IgD-negative memory B cell (primary cell): ENCODE measurements around the gene USP48. TPM values are rescaled to one million over a fixed set of nuclear protein-coding genes. Genes with fewer than 3 reads are reported as not detected.

ENCODE experiments used
- H3K27ac Mint-ChIP-seq, 3 donors: one replicate each; pipeline ENCODE4 v1.8.0; 2020 to 2022; ENCODE audit warnings: mild to moderate bottlenecking in 3 of 3, mixed read lengths in 3 of 3, moderate library complexity in 1 of 3
- H3K27me3 Mint-ChIP-seq: one replicate; pipeline ENCODE4 v1.8.0; 2021; ENCODE audit warnings: mixed read lengths
- H3K36me3 Mint-ChIP-seq: one replicate; pipeline ENCODE4 v1.8.0; 2020; ENCODE audit warnings: mild to moderate bottlenecking, mixed read lengths
- H3K4me1 Mint-ChIP-seq, 3 donors: one replicate each; pipeline ENCODE4 v1.8.0; 2020 to 2022; ENCODE audit warnings: mixed read lengths in 3 of 3, mild to moderate bottlenecking in 1 of 3
- H3K4me3 Mint-ChIP-seq, 4 donors: one replicate each; pipeline ENCODE4 v1.8.0; 2020 to 2022; ENCODE audit warnings: mild to moderate bottlenecking in 4 of 4, mixed read lengths in 4 of 4, moderate library complexity in 3 of 4
- H3K9me3 Mint-ChIP-seq, 3 donors: one replicate each; pipeline ENCODE4 v1.8.0; 2020 to 2021; ENCODE audit warnings: mixed read lengths in 3 of 3, mild to moderate bottlenecking in 1 of 3
- polyA plus RNA-seq: library from polyadenylated mRNA; unstranded; fragments of 300-500 nt; fragmentation: Illumina TruSeq; gene quantifications from one replicate; pipeline ENCODE4 v1.2.3, GENCODE V29; 2021

USP48 gene
- polyA plus RNA-seq, 1 donor from 2014 or later = 58.4 TPM

- H3K27me3 Mint-ChIP-seq = no peaks in the 10 kb centered on the region
- no peaks in the 10 kb centered on the region for H3K9me3 Mint-ChIP-seq
- H3K4me1 Mint-ChIP-seq = no peaks in the 10 kb centered on the region
- no peak overlapping the region for H3K4me3 Mint-ChIP-seq
- peaks cover 6% of the 10 kb centered on the region for H3K36me3 Mint-ChIP-seq
- peak overlapping the region in 1 of 3 donors; percentile 25 for H3K27ac Mint-ChIP-seq
Observed at GRCh38 chr1:21721295-21721985, 61.5 kb downstream of the USP48 start.

GRCh38 chr1:21716169-21716568, 66.8 kb downstream of the USP48 start:
- Mint-ChIP-seq H3K9me3 (no peaks in the 10 kb centered on the region), H3K27ac (no peak overlapping the region), H3K36me3 (peaks cover 9% of the 10 kb centered on the region), H3K4me3 (no peak overlapping the region), H3K4me1 (peaks cover 0 to 1% (median 0%) of the 10 kb centered on the region in 3 donors), H3K27me3 (no peaks in the 10 kb centered on the region)

GRCh38 chr1:21707891-21708290, 75.1 kb downstream of the USP48 start:
- H3K4me3 Mint-ChIP-seq = no peak overlapping the region
- peaks cover 7 to 10% (median 9%) of the 10 kb centered on the region in 3 donors for H3K4me1 Mint-ChIP-seq
- no peak overlapping the region for H3K27ac Mint-ChIP-seq
- no peaks in the 10 kb centered on the region for H3K27me3 Mint-ChIP-seq
- H3K9me3 Mint-ChIP-seq = no peaks in the 10 kb centered on the region
- H3K36me3 Mint-ChIP-seq = peaks cover 8% of the 10 kb centered on the region

GRCh38 chr1:21707086-21707840, 75.7 kb downstream of the USP48 start:
- Mint-ChIP-seq H3K36me3 (peaks cover 8% of the 10 kb centered on the region), H3K4me1 (peaks cover 7 to 10% (median 9%) of the 10 kb centered on the region in 3 donors), H3K27ac (no peak overlapping the region), H3K9me3 (no peaks in the 10 kb centered on the region), H3K4me3 (no peak overlapping the region), H3K27me3 (no peaks in the 10 kb centered on the region)

- no peak overlapping the region for H3K4me3 Mint-ChIP-seq
- H3K4me1 Mint-ChIP-seq = peaks cover 7 to 10% (median 9%) of the 10 kb centered on the region in 3 donors
- peak overlapping the region in 1 of 3 donors; percentile 23 for H3K27ac Mint-ChIP-seq
- H3K36me3 Mint-ChIP-seq = peaks cover 7% of the 10 kb centered on the region
- H3K27me3 Mint-ChIP-seq = no peaks in the 10 kb centered on the region
- no peaks in the 10 kb centered on the region for H3K9me3 Mint-ChIP-seq
Observed at GRCh38 chr1:21706151-21706835, 76.7 kb downstream of the USP48 start.

GRCh38 chr1:21705303-21705980, 77.5 kb downstream of the USP48 start:
- Mint-ChIP-seq H3K4me1 (peaks cover 7 to 10% (median 7%) of the 10 kb centered on the region in 3 donors), H3K4me3 (no peak overlapping the region)

GRCh38 chr1:21704145-21704544, 78.8 kb downstream of the USP48 start:
- H3K36me3 Mint-ChIP-seq = peaks cover 5% of the 10 kb centered on the region
- H3K27ac Mint-ChIP-seq = no peak overlapping the region
- no peak overlapping the region for H3K4me3 Mint-ChIP-seq

More at GRCh38 chr1:21705303-21705980, 77.5 kb downstream of the USP48 start:
- Mint-ChIP-seq H3K36me3 (peaks cover 6% of the 10 kb centered on the region), H3K9me3 (no peaks in the 10 kb centered on the region), H3K27ac (no peak overlapping the region), H3K27me3 (no peaks in the 10 kb centered on the region)

GRCh38 chr1:21703318-21703963, 79.5 kb downstream of the USP48 start:
- Mint-ChIP-seq H3K27ac (no peak overlapping the region), H3K4me3 (no peak overlapping the region), H3K36me3 (peaks cover 5% of the 10 kb centered on the region), H3K27me3 (no peaks in the 10 kb centered on the region), H3K4me1 (peaks cover 6 to 10% (median 7%) of the 10 kb centered on the region in 3 donors), H3K9me3 (no peaks in the 10 kb centered on the region)

More at GRCh38 chr1:21704145-21704544, 78.8 kb downstream of the USP48 start:
- no peaks in the 10 kb centered on the region for H3K9me3 Mint-ChIP-seq
- no peaks in the 10 kb centered on the region for H3K27me3 Mint-ChIP-seq
- H3K4me1 Mint-ChIP-seq = peaks cover 6 to 10% (median 7%) of the 10 kb centered on the region in 3 donors

- no peak overlapping the region for H3K4me3 Mint-ChIP-seq
- peaks cover 5% of the 10 kb centered on the region for H3K36me3 Mint-ChIP-seq
- H3K4me1 Mint-ChIP-seq = peaks cover 6 to 10% (median 7%) of the 10 kb centered on the region in 3 donors
- no peak overlapping the region for H3K27ac Mint-ChIP-seq
- no peaks in the 10 kb centered on the region for H3K9me3 Mint-ChIP-seq
- no peaks in the 10 kb centered on the region for H3K27me3 Mint-ChIP-seq
Observed at GRCh38 chr1:21702780-21703179, 80.2 kb downstream of the USP48 start.

GRCh38 chr1:21701401-21701800, 81.5 kb downstream of the USP48 start:
- Mint-ChIP-seq H3K4me3 (no peak overlapping the region), H3K27ac (no peak overlapping the region), H3K4me1 (peaks cover 0 to 8% (median 3%) of the 10 kb centered on the region in 3 donors), H3K9me3 (no peaks in the 10 kb centered on the region), H3K36me3 (peaks cover 5% of the 10 kb centered on the region), H3K27me3 (no peaks in the 10 kb centered on the region)

GRCh38 chr1:21700094-21700493, 82.9 kb downstream of the USP48 start:
- Mint-ChIP-seq H3K9me3 (no peaks in the 10 kb centered on the region), H3K27me3 (no peaks in the 10 kb centered on the region), H3K36me3 (peaks cover 5% of the 10 kb centered on the region), H3K4me3 (no peak overlapping the region), H3K27ac (no peak overlapping the region), H3K4me1 (peaks cover 0 to 4% (median 0%) of the 10 kb centered on the region in 3 donors)

- no peaks in the 10 kb centered on the region for H3K4me1 Mint-ChIP-seq
- no peak overlapping the region for H3K27ac Mint-ChIP-seq
- no peak overlapping the region for H3K4me3 Mint-ChIP-seq
- no peaks in the 10 kb centered on the region for H3K9me3 Mint-ChIP-seq
- no peaks in the 10 kb centered on the region for H3K36me3 Mint-ChIP-seq
- H3K27me3 Mint-ChIP-seq = no peaks in the 10 kb centered on the region
Observed at GRCh38 chr1:21696931-21697330, 86.0 kb downstream of the USP48 start.

- Mint-ChIP-seq H3K4me3 (no peak overlapping the region), H3K36me3 (no peaks in the 10 kb centered on the region), H3K4me1 (no peaks in the 10 kb centered on the region), H3K9me3 (no peaks in the 10 kb centered on the region), H3K27me3 (no peaks in the 10 kb centered on the region), H3K27ac (no peak overlapping the region)
Observed at GRCh38 chr1:21693732-21694131, 89.2 kb downstream of the USP48 start.

- Mint-ChIP-seq H3K4me3 (no peak overlapping the region), H3K4me1 (no peaks in the 10 kb centered on the region), H3K27me3 (no peaks in the 10 kb centered on the region), H3K36me3 (peaks cover 3% of the 10 kb centered on the region), H3K9me3 (no peaks in the 10 kb centered on the region), H3K27ac (no peak overlapping the region)
Observed at GRCh38 chr1:21691739-21692138, 91.2 kb downstream of the USP48 start.
